ENCODE data around the gene SPEG.
A peak's percentile ranks its signal among the peaks of the same experiment; 100 is the strongest.

Gene SPEG

DNA sequence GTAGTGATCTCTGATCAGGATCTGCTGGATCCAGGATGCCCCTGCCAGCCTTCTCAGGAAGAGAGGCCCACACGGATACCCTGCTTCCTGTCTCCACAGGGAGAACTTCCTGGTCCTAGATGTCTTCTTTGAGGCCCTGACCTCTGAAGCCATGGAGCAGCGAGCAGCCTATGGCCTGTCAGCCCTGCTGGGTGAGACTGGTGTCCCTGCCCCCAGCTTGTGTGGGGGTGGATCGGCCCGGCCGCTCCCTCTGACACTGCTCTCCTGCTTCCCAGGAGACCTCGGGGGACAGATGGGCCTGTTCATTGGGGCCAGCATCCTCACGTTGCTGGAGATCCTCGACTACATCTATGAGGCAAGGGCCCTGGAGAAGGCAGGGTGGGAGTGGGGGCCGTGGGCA lies 102.3 kb downstream of the SPEG start:
- H3K4me3 ChIP-seq (ENCODE audit: low read depth, low read length): no peak overlapping the region
- no peak for DNase-seq (ENCODE audit: low read depth)

DNA sequence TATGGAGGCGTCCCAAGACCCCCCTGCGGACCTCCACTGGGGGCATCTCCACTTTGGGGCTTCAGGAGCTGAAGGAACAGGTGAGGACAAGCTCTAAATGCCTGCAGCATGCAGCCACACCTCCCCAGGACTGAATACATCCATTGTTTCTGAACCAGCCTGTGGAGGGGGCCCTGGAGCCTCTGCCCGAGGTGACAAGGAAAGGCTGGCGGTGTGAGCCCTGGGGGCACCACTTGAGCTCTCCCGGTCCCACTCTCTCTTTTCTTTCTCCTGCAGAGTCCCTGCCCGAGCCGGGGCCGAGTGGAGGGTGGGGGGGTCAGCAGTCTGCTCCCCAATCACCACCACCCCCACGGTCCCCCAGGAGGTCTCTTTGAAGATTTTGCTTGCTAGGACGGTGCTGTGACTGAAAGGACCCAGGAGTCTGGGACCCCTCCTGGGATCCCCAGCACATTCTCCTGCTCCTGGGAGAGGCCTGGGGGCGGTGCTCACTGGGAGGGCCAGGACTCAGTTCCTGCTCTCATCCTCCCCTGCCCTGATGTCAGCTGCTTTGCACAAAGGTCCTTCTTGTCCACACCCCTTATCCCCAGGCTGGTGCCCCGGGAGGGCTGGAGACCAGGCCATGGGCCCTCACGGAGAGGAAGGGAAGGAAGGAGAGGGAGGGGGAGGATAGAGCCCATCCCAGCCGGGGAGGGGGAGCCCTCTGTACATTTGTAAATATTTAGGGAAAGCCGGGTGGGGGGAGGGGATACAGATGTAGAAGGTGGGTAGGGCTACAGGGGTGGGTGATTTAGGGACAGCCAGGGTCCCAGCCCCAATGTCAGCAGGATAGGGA lies 103.2 kb downstream of the SPEG start:
- H3K4me3 ChIP-seq (ENCODE audit: low read depth, low read length): no peak overlapping the region
- no peak for DNase-seq (ENCODE audit: low read depth)

DNA sequence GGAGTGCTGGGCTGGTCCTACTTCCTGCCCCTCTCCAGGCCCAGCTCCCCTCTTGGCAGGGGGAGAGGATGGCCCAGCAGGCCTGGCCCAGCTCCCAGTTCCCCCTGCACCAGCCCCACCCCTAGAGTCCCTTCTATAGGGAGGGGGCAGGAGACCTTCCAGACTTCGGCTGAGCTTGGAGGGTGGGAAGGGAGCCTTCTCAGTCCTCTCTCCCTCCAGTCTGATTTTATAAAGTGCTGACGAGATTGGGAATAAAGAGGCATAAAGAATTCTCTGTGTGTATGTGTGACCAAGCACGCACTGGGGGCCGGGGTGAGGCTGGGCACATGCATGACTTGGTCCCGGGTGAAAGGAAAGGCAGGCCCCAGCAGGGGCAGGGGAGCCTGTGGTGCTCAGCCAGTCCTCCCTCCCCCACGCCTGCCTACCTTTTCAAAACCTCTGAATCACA lies 103.9 kb downstream of the SPEG start:
- no peak overlapping the region for H3K4me3 ChIP-seq (ENCODE audit: low read depth, low read length)
- DNase-seq (ENCODE audit: low read depth): no peak

DNA sequence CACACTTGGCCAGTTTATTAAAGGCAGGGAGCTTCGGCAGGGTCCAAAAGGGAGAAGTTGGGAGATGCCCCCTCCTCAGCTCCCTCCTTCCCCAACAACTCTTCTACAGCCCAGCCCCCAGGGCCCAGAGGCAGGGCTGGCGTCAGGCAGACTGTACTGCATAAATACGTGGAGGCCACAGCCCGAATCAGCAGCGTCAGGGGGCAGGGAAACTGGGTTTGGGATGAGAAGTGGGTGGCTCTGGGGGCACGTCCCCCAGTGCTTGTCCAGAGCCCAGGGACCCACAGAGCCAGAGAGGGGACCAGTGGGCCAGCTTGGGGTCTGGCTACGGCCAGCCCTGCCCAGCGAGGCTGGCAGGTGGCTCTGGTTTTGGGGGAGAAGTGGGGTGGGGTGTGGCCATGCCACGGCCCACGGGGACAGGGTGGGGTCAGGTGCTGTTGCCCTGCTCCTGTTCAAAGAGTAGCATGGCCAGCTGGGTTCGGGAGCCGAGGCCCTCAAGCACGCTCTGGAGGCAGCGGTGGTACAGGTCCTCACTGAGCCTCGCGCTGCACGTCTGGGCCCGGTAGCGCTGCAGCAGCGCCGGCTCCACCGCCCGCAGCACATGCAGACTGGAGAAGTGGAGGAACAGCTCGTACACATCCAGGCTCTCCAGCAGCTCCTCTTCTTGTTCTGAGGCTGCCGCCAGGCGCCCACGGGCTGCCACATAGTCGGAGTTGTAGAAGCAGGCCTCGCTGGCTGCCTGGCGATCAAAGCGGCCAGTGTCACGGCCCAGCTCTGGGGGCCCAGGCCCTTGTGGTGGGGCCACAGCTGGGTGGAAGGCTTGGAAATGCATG lies 104.5 kb downstream of the SPEG start:
- DNase-seq (ENCODE audit: low read depth): no peak
- no peak overlapping the region for H3K4me3 ChIP-seq (ENCODE audit: low read depth, low read length)

GRCh38 chr2:219539926-219540678 lies 105.5 kb downstream of the SPEG start:
- no peak overlapping the region for H3K4me3 ChIP-seq (ENCODE audit: low read depth, low read length)
- DNase-seq (ENCODE audit: low read depth): no peak

DNA sequence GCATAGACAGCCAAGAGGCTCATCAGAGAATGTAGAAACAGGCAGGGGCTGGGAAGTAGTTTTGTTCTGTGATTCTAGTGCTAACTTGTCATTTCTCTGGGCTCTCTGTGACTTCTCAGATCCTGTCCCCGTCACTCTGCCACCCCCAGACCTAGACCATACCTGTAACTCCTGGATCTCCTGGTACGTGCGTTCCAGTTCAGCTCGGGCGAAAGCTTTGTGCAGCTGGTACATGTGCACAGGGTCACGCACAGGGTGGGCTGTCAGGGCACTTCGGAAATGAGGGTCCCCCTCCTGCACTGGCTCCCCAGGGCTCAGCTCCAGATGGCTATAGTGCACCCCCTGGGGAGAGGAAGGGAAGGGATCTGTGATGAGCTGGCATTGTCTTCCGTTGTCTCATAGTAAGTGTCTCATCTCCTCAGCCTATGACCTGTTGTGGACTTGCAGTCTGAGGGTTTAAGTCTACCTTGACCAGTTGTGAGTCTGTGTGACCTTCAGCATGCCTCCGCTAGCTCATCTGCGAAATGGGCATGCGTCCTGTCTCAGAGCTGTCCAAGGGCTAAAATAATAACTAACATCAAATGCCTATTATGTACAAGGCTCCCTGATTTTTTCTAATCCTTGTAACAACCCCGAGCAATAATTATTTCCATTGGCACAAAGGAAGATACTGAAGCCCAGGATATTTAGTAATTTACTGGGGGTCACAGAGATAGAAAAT lies 106.3 kb downstream of the SPEG start:
- no peak for DNase-seq (ENCODE audit: low read depth)
- H3K4me3 ChIP-seq (ENCODE audit: low read depth, low read length): no peak overlapping the region

GRCh38 chr2:219541611-219542180 lies 107.1 kb downstream of the SPEG start:
- H3K4me3 ChIP-seq (ENCODE audit: low read depth, low read length): peak overlapping the region; percentile 88
- DNase-seq (ENCODE audit: low read depth): no peak

GRCh38 chr2:219542931-219543595 lies 108.4 kb downstream of the SPEG start:
- peak overlapping the region; percentile 88 for H3K4me3 ChIP-seq (ENCODE audit: low read depth, low read length)
- no peak for DNase-seq (ENCODE audit: low read depth)

GRCh38 chr2:219543596-219544358 lies 109.1 kb downstream of the SPEG start, which contains the start of the genes CHPF and TMEM198:
Gene CHPF (minus strand): TSS chr2:219543809. CDS start chr2:219543538, 271 bp downstream.
Gene TMEM198 (plus strand): TSS chr2:219544028. CDS start chr2:219544728, 700 bp downstream.
- DNase-seq (ENCODE audit: low read depth): peak; percentile 94
- H3K4me3 ChIP-seq (ENCODE audit: low read depth, low read length): peak within 1 kb of the TSS; percentile 88

- peak overlapping the region; percentile 88 for H3K4me3 ChIP-seq (ENCODE audit: low read depth, low read length)
- no peak for DNase-seq (ENCODE audit: low read depth)
Observed at GRCh38 chr2:219544567-219544966, 109.9 kb downstream of the SPEG start.

DNA sequence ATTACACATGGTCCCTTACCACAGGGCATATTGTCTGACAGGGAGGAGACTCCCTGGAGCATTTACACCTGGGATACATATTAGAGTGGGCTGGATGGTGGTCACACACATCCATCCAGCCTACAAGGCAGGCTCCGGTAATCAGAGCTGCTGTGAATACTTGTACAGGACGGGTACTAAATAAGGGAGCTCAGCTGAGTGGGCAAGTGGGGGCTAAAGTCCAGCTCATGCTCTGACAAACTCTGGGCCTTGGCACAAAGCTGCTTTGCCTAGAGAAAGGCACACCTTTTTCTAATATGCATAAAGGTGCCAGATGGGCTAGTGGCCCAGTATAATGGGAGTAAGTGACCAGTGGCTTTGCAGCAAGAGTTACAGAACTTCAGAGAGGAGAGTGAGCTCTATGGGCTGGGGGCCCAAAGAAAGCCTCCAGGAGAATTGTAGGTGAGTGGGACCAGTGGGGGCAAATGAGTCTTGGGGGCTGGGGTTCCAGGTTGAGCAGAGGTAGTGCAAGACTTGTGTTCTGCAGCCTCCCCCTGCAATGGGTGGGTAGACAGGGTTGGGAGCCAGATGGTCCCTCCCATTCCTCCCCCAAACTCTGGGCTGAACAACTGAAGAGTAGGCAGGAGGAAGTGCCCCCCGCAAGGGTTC lies 110.8 kb downstream of the SPEG start:
- DNase-seq (ENCODE audit: low read depth): no peak
- H3K4me3 ChIP-seq (ENCODE audit: low read depth, low read length): no peak overlapping the region

GRCh38 chr2:219545943-219546352 lies 111.3 kb downstream of the SPEG start:
- no peak overlapping the region for H3K4me3 ChIP-seq (ENCODE audit: low read depth, low read length)
- no peak for DNase-seq (ENCODE audit: low read depth)

DNA sequence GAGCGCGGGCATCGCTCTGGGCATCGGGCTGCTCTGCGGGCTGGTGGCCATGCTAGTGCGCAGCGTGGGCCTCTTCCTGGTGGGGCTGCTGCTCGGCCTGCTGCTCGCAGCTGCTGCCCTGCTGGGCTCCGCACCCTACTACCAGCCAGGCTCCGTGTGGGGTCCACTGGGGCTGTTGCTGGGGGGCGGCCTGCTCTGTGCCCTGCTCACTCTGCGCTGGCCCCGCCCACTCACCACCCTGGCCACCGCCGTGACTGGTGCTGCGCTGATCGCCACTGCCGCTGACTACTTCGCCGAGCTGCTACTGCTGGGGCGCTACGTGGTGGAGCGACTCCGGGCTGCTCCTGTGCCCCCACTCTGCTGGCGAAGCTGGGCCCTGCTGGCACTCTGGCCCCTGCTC lies 113.0 kb downstream of the SPEG start:
- no peak overlapping the region for H3K4me3 ChIP-seq (ENCODE audit: low read depth, low read length)
- DNase-seq (ENCODE audit: low read depth): no peak

All from skeletal muscle cell (primary cell).